Caco-2 (cell line): ENCODE data around the gene CRISPLD2. TPM values are rescaled to one million over a fixed set of nuclear protein-coding genes. Genes with fewer than 3 reads are reported as not detected.
A peak's percentile ranks its signal among the peaks of the same experiment; 100 is the strongest.

Experiments used
- BruUV-seq: library from RNA; stranded (reverse); fragments of 400-500 nt; replicated peaks from 2 replicates; lab custom pipeline; 2021; lab: Mats Ljungman, UMichigan
- CTCF ChIA-PET: fragments of 300-600 bp; sonication (Branson Sonifier 250); formaldehyde crosslinking; loops from one replicate; lab custom pipeline; 2022; ENCODE audit warnings: antibody characterized with exemption; lab: Charles Lee
- POLR2A ChIA-PET: fragments of 300-600 bp; sonication (Branson Sonifier 250); formaldehyde crosslinking; loops from one replicate; lab custom pipeline; 2022; ENCODE audit warnings: antibody characterized with exemption; lab: Charles Lee
- DNase-seq, 2 experiments: peaks; one replicate each; pipeline versions ENCODE4 v3.0.0 to v3.0.0-alpha.2; 2020 to 2022
- H3K27me3 ChIP-seq: replicated peaks from 2 replicates; pipeline ENCODE4 v1.6.0; 2011; ENCODE audit warnings: low read length; ENCODE audit not compliant: control insufficient read depth, insufficient read depth
- H3K36me3 ChIP-seq: 2 replicates; pipeline ENCODE4 v1.5.1; 2011; ENCODE audit warnings: low read length; ENCODE audit not compliant: control insufficient read depth, insufficient read depth
- H3K4me1 ChIP-seq: fragments of 250-450 bp; sonication (Bioruptor Pico); 2 replicates; pipeline ENCODE4 v1.5.1; 2020; ENCODE audit warnings: mild to moderate bottlenecking
- H3K4me3 ChIP-seq: 2 replicates; pipeline ENCODE4 v1.5.1; 2011; ENCODE audit warnings: low read depth, mild to moderate bottlenecking, control low read depth, low read length
- H3K9me3 ChIP-seq: fragments of 250-450 bp; sonication (Bioruptor Pico); 2 replicates; pipeline ENCODE4 v1.5.1; 2020; ENCODE audit warnings: mild to moderate bottlenecking, moderate library complexity
- H3K27ac Mint-ChIP-seq: one replicate; pipeline ENCODE4 v1.8.0; 2022; ENCODE audit warnings: mixed read lengths; ENCODE audit not compliant: unreplicated experiment
- H3K27me3 Mint-ChIP-seq: one replicate; pipeline ENCODE4 v1.8.0; 2022; ENCODE audit warnings: mixed read lengths; ENCODE audit not compliant: insufficient read depth, unreplicated experiment
- H3K36me3 Mint-ChIP-seq: one replicate; pipeline ENCODE4 v1.8.0; 2022; ENCODE audit warnings: mild to moderate bottlenecking, mixed read lengths; ENCODE audit not compliant: insufficient read depth, unreplicated experiment
- H3K4me1 Mint-ChIP-seq: one replicate; pipeline ENCODE4 v1.8.0; 2022; ENCODE audit warnings: low read depth, mixed read lengths; ENCODE audit not compliant: unreplicated experiment
- H3K4me3 Mint-ChIP-seq: one replicate; pipeline ENCODE4 v1.8.0; 2022; ENCODE audit warnings: mild to moderate bottlenecking, moderate library complexity, mixed read lengths; ENCODE audit not compliant: unreplicated experiment
- H3K9me3 Mint-ChIP-seq: one replicate; pipeline ENCODE4 v1.8.0; 2022; ENCODE audit warnings: mixed read lengths; ENCODE audit not compliant: unreplicated experiment
- CTCF ChIP-seq, 2 experiments: fragments of 200-600 bp in 1 of 2; IDR thresholded peaks; 1 replicate in 1 of 2; 2 replicates in 1 of 2; pipeline versions ENCODE4 v1.5.1 to v1.8.0; 2011 to 2022; ENCODE audit warnings: antibody characterized with exemption in 1 of 2, control low read depth in 1 of 2, inconsistent platforms in 1 of 2, low read depth in 1 of 2, low read length in 1 of 2, mild to moderate bottlenecking in 1 of 2, moderate library complexity in 1 of 2; ENCODE audit not compliant: insufficient read depth in 1 of 2, severe bottlenecking in 1 of 2, unreplicated experiment in 1 of 2
- intact Hi-C: fragments of 100-400 bp; cut with micrococcal nuclease; formaldehyde crosslinking; loops from one replicate; pipeline ENCODE4 v1.10.0; 2022; ENCODE audit not compliant: unreplicated experiment
- total RNA-seq: library from RNA; stranded (reverse); gene quantifications from 2 replicates; pipeline ENCODE4 v1.2.3, GENCODE V29; 2022

The CRISPLD2 gene
- total RNA-seq, 1 experiment from 2014 or later = 4.0 TPM

- Mint-ChIP-seq H3K36me3 (no peaks in the 10 kb centered on the region), H3K4me1 (no peaks in the 10 kb centered on the region), H3K27ac (peak overlapping the region; percentile 82), H3K4me3 (peak overlapping the region; percentile 63), H3K27me3 (no peaks in the 10 kb centered on the region), H3K9me3 (no peaks in the 10 kb centered on the region)
- intact Hi-C loops = no loop called here
- DNase-seq = no peak
- no peak overlapping the region for H3K4me3 ChIP-seq
- H3K27me3 ChIP-seq = no peaks in the 10 kb centered on the region
- H3K4me1 ChIP-seq = no peaks in the 10 kb centered on the region
- no TSS peak for BruUV-seq
- H3K9me3 ChIP-seq = no peaks in the 10 kb centered on the region
- no peak for TF ChIP-seq CTCF (IDR thresholded peaks at IDR 0.05; ENCODE audit: insufficient read depth in 1 of 2, low read depth in 1 of 2, low read length in 1 of 2, severe bottlenecking in 1 of 2, unreplicated experiment in 1 of 2)
- CTCF ChIA-PET = no interaction called here
- POLR2A ChIA-PET = interaction anchor here (0.6 kb wide), 1 partner anchor 86 kb away, joined by 4 read pairs; no protein-coding TSS in a partner anchor
- H3K36me3 ChIP-seq = no peaks in the 10 kb centered on the region
These were observed 21.2 kb downstream of the CRISPLD2 start for GRCh38 chr16:84840687-84841627.

- ChIA-PET POLR2A (interaction anchor here (0.6 kb wide), 2 partner anchors 87 to 162 kb away, joined by 4 to 6 read pairs; no protein-coding TSS in a partner anchor), CTCF (interaction anchor here (0.5 kb wide), 1 partner anchor 741 kb away, joined by 4 read pairs; no protein-coding TSS in a partner anchor)
- H3K27ac Mint-ChIP-seq = peak overlapping the region; percentile 82
- intact Hi-C loops = no loop called here
- no peaks in the 10 kb centered on the region for H3K9me3 Mint-ChIP-seq
- no peaks in the 10 kb centered on the region for H3K36me3 ChIP-seq
- BruUV-seq = no TSS peak
- H3K27me3 ChIP-seq = no peaks in the 10 kb centered on the region
- peak overlapping the region; percentile 63 for H3K4me3 Mint-ChIP-seq
- H3K4me1 Mint-ChIP-seq = no peaks in the 10 kb centered on the region
- no peaks in the 10 kb centered on the region for H3K9me3 ChIP-seq
- peak; percentile 78 to 87 for DNase-seq
- peak overlapping the region; percentile 14 for H3K4me3 ChIP-seq
- no peaks in the 10 kb centered on the region for H3K4me1 ChIP-seq
- no peaks in the 10 kb centered on the region for H3K36me3 Mint-ChIP-seq
- no peaks in the 10 kb centered on the region for H3K27me3 Mint-ChIP-seq
- TF ChIP-seq CTCF (IDR thresholded peaks at IDR 0.05; ENCODE audit: insufficient read depth in 1 of 2, low read depth in 1 of 2, low read length in 1 of 2, severe bottlenecking in 1 of 2, unreplicated experiment in 1 of 2) = no peak
These were observed 22.1 kb downstream of the CRISPLD2 start for GRCh38 chr16:84841787-84842300.

DNA sequence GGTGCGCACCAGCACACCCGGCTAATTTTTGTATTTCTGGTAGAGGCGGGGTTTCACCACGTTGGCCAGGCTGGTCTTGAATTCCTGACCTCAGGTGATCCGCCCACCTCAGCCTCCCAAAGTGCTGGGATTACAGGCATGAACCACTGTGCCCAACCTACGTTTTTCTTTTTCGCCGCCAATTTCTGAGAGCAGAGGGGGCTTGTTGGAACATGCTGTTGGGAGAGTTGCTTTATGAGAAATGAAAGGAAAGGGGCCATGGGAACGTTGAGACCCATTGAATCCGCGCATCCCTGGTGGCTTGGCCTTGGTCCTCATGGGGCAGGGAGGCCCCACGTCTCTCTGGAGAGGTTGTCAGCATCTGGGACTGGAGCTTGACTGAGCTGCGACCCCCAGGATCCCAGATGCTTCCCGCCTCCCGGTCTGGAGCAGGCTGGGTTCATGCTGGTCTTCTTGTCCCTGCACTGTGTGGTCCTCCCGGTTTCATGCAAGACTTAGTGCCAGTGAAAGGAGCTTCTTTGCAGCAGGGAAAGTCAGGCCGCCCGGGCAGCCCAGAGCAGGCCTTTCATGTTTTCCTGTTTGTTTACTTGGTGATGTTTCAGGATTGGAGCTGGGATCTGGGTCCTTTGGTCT, 22.8 kb downstream of the CRISPLD2 start:
- no peaks in the 10 kb centered on the region for H3K9me3 ChIP-seq
- H3K4me1 ChIP-seq = no peaks in the 10 kb centered on the region
- H3K4me3 ChIP-seq = no peak overlapping the region; the same call in 1 of the 2 replicates
- CTCF ChIA-PET = interaction anchor here (0.5 kb wide), 1 partner anchor 742 kb away, joined by 4 read pairs; no protein-coding TSS in a partner anchor
- no peaks in the 10 kb centered on the region for H3K4me1 Mint-ChIP-seq
- no peaks in the 10 kb centered on the region for H3K27me3 Mint-ChIP-seq
- BruUV-seq = TSS peak; percentile 62
- peak overlapping the region; percentile 63 for H3K4me3 Mint-ChIP-seq
- no peaks in the 10 kb centered on the region for H3K27me3 ChIP-seq
- intact Hi-C loops = no loop called here
- peak overlapping the region; percentile 82 for H3K27ac Mint-ChIP-seq
- TF ChIP-seq CTCF (IDR thresholded peaks at IDR 0.05; ENCODE audit: insufficient read depth in 1 of 2, low read depth in 1 of 2, low read length in 1 of 2, severe bottlenecking in 1 of 2, unreplicated experiment in 1 of 2) = no peak
- POLR2A ChIA-PET = interaction anchor here (0.6 kb wide), 1 partner anchor 162 kb away, joined by 6 read pairs; no protein-coding TSS in a partner anchor
- DNase-seq = no peak
- H3K9me3 Mint-ChIP-seq = no peaks in the 10 kb centered on the region
- no peaks in the 10 kb centered on the region for H3K36me3 Mint-ChIP-seq
- no peaks in the 10 kb centered on the region for H3K36me3 ChIP-seq
